Lung (tissue), 12 donors: ENCODE data around the gene EVI5. TPM values are rescaled to one million over a fixed set of nuclear protein-coding genes. Genes with fewer than 3 reads are reported as not detected.

ENCODE experiments used
- ATAC-seq: fragments of 200-7000 bp; cut with Tn5 transposase; one replicate; pipeline ENCODE4 v1.9.1; 2020; ENCODE audit warnings: moderate number of reproducible peaks; ENCODE audit not compliant: insufficient read depth, low FRiP score
- DNase-seq, 3 donors: peaks; one replicate each; pipeline ENCODE4 v3.0.0-alpha.2; 2013 to 2017
- H3K27ac ChIP-seq, 2 donors: one replicate each; pipeline ENCODE4 v1.5.1; 2013; ENCODE audit warnings: mild to moderate bottlenecking in 2 of 2, moderate library complexity in 2 of 2, control low read depth in 1 of 2, inconsistent platforms in 1 of 2, low read depth in 1 of 2, low read length in 1 of 2
- H3K27me3 ChIP-seq, 3 donors: one replicate each; pipeline ENCODE4 v1.5.1; 2013; ENCODE audit warnings: low read length in 2 of 3; ENCODE audit not compliant: control insufficient read depth in 3 of 3, insufficient read depth in 3 of 3
- H3K36me3 ChIP-seq, 4 donors: one replicate each; pipeline ENCODE4 v1.5.1; 2013; ENCODE audit warnings: low read length in 4 of 4, mild to moderate bottlenecking in 1 of 4, moderate library complexity in 1 of 4; ENCODE audit not compliant: control insufficient read depth in 4 of 4, insufficient read depth in 4 of 4
- H3K4me1 ChIP-seq, 5 donors: one replicate each; pipeline ENCODE4 v1.5.1; 2013; ENCODE audit warnings: low read length in 5 of 5, mild to moderate bottlenecking in 2 of 5, moderate library complexity in 1 of 5; ENCODE audit not compliant: control insufficient read depth in 5 of 5, insufficient read depth in 5 of 5
- H3K4me3 ChIP-seq: one replicate; pipeline ENCODE4 v1.5.1; 2013; ENCODE audit warnings: mild to moderate bottlenecking, control low read depth, moderate library complexity
- H3K9ac ChIP-seq, 2 donors: one replicate each; pipeline ENCODE4 v1.5.1; 2013; ENCODE audit warnings: low read length in 2 of 2, control low read depth in 1 of 2; ENCODE audit not compliant: insufficient read depth in 1 of 2
- H3K9me3 ChIP-seq, 4 donors: one replicate each; pipeline ENCODE4 v1.5.1; 2013; ENCODE audit warnings: low read length in 3 of 4, mild to moderate bottlenecking in 1 of 4, moderate library complexity in 1 of 4; ENCODE audit not compliant: control insufficient read depth in 4 of 4, insufficient read depth in 3 of 4
- CTCF ChIP-seq: IDR thresholded peaks from 2 replicates; pipeline ENCODE4 v1.5.1; 2012; ENCODE audit warnings: mild to moderate bottlenecking; ENCODE audit errors: control extremely low read depth, extremely low read depth
- WGBS, 2 donors: extraction: QIAGEN DNeasy Blood & Tissue Kit; methylation state at CpG; one replicate each; pipeline ENCODE4 v1.1.7; 2013; 5-methylcytosine and 5-hydroxymethylcytosine counted together
- polyA plus RNA-seq, 2 donors: library from polyadenylated mRNA; stranded (reverse); fragments of 200-250 nt; gene quantifications; one replicate each; pipeline ENCODE4 v1.2.1, GENCODE V29; 2013
- total RNA-seq, 2 donors: library from RNA; depleted of rRNA in 1 of 2; stranded (reverse); fragments of >200 nt in 1 of 2; gene quantifications; one replicate each; pipeline ENCODE4 v1.2.1, GENCODE V29; 2014 to 2021
- donor health status: control.
- donor health status: control.
- donor health status: Bipolar disorder and iron deficiency.
- donor health status: healthy.
- donor health status: DM: yes; HTN: yes; CAD: no.

The EVI5 gene
- total and polyA plus RNA-seq, 4 donors: 4.9 to 88.8 (median 25.1) TPM

- Histone ChIP-seq H3K27ac (no peak overlapping the region), H3K36me3 (no peaks in the 10 kb centered on the region), H3K4me1 (no peaks in the 10 kb centered on the region), H3K27me3 (no peaks in the 10 kb centered on the region), H3K9ac (no peak overlapping the region), H3K4me3 (no peak overlapping the region), H3K9me3 (no peaks in the 10 kb centered on the region)
- WGBS, 2 donors: 95 to 98% methylated on average over 3 of the region's 3 CpGs
- TF ChIP-seq CTCF: peak; percentile 43
- no peak for ATAC-seq
- peak in 2 of 3 donors; percentile 24 to 28 for DNase-seq
Measured at GRCh38 chr1:92817986-92818764, 33.3 kb upstream of the EVI5 start.

GRCh38 chr1:92817137-92817697, 32.3 kb upstream of the EVI5 start:
- H3K27me3 ChIP-seq: no peaks in the 10 kb centered on the region
- ATAC-seq: no peak
- no peaks in the 10 kb centered on the region for H3K9me3 ChIP-seq
- H3K27ac ChIP-seq: no peak overlapping the region
- WGBS, 2 donors: 52 to 76% methylated on average over 1 of the region's 1 CpG
- H3K4me3 ChIP-seq: no peak overlapping the region
- H3K9ac ChIP-seq: no peak overlapping the region
- H3K36me3 ChIP-seq: no peaks in the 10 kb centered on the region
- peak in 1 of 3 donors; percentile 46 for DNase-seq
- H3K4me1 ChIP-seq: no peaks in the 10 kb centered on the region
- no peak for TF ChIP-seq CTCF

- Histone ChIP-seq H3K4me3 (no peak overlapping the region), H3K27me3 (no peaks in the 10 kb centered on the region), H3K9me3 (no peaks in the 10 kb centered on the region), H3K4me1 (no peaks in the 10 kb centered on the region), H3K9ac (no peak overlapping the region), H3K36me3 (no peaks in the 10 kb centered on the region), H3K27ac (no peak overlapping the region)
- TF ChIP-seq CTCF: no peak
- ATAC-seq: no peak
- DNase-seq: no peak
- 61 to 81% methylated on average over 2 of the region's 2 CpGs for WGBS, 2 donors
Measured at GRCh38 chr1:92816732-92817131, 31.8 kb upstream of the EVI5 start.
